GM21423 (cell line): Measurements from ENCODE around the gene FCGR1A.
"Not testable (repeated sequence)": the region's sequence is repeated elsewhere in the genome, so short reads cannot be mapped to it uniquely, and the experiment has no call there.

Experiments
- ATAC-seq: cut with Tn5 transposase; IDR thresholded peaks from one replicate; pipeline ENCODE4 v1.9.1; 2021; ENCODE audit warnings: mild to moderate bottlenecking, moderate library complexity; ENCODE audit not compliant: unreplicated experiment

Gene FCGR1A

DNA sequence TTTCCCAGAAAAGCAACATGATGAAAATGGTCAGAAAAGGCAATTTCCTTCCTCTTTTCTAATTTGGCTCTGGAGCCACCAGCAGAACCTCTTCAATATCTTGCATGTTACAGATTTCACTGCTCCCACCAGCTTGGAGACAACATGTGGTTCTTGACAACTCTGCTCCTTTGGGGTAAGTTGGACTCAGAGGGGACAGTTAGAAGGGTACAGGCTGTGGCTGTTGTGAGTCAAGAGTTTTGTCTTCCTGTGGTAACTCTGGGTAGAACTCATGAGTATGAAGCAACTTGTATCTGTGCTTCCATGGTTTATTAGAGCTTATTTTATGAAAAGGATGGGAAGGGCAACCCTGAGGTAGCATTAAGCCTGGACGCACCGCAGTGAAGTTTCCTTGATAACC is at the start of gene FCGR1A:
Gene FCGR1A, plus strand, starts transcription at position 95 of the 400 bp plus-strand sequence. Its CDS starts 50 bp downstream, at position 145.
- ATAC-seq: not testable (repeated sequence)

DNA sequence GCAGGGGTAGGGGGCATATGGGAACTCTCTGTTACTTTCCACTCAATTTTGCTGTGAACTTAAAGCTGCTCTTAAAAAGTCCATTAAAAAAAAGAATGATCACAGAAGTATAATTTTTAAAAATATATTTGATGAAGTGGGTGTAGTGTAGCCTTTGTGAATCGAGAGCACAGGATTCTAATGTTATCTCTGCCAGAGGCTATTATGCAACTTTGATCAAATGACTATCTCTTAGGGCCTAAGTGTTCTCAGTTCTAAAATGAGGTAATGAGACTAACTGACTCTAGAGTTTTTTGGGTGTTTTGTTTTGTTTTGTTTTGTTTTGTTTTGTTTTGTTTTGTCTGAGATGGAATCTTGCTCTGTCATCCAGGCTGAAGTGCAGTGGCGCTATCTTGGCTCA is 49.7 kb upstream of the FCGR1A start:
- ATAC-seq: not testable (repeated sequence)

DNA sequence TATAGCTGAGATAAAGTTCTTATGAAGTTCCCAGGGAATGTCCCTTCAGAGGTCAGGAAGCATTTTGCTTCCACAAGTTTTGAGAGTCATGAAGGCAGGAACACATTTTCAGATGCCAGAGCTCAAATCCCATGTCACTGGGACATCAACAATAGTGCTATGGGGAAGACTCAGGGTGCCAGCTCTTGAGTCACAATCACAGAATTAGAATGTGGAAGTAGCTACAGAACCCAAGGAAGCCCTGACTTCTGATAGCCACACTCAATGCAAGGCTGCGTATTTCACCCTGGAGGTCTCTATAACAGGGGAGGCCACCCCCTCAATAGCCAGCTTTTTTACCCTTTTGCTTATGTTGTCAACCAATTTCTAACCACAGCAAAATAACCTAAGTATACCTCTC is 47.8 kb upstream of the FCGR1A start:
- ATAC-seq: not testable (repeated sequence)

DNA sequence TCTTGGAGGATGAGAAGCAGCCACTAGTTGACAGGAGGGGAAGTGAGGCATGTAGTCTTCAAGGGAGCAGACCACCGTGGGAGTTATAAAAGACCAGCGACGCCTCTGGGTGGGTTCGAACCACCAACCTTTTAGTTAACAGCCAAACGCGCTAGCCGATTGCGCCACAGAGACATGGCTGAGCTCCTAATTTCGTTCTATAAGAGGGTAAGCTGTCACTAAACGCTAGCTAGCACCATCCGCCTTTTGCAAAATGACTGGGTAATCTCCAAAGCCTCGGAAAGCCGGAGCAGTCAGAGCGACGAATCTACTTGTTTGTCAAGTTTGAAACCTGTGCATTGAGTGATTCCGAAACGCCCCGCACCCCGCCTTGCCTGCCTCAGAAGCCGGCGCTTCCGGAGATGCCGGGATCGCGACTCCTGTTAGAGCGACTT is 42.3 kb upstream of the FCGR1A start:
- not testable (repeated sequence) for ATAC-seq

DNA sequence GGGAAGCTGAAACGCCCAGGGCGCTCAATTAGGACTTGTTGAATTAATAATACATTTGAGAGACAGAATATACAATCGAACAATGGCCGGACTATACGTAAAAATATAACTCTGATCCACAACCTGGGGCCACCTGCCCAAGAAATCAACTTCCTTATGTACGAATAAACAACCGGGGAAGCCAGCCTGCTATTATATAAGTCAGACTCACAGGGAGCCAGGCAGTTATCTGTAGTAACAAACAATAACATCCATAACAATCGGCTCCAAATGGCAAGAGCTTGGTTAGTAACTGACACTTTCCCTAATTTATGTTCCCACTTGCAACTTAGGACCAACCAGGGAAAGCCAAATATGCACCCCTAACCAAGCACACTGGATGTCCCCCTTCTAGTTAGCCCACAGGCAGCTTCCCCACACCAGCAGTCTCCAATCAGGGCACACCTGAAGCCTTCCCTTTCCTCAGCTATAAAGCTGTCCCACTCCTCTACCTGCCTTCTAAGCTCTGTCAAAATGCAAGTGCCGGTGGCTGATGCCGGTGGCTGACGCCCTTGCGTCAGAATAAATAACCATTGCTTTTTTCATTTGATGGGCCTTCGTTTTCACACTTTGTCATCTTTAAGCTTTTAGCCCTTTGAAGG is 41.8 kb upstream of the FCGR1A start:
- ATAC-seq: not testable (repeated sequence)

DNA sequence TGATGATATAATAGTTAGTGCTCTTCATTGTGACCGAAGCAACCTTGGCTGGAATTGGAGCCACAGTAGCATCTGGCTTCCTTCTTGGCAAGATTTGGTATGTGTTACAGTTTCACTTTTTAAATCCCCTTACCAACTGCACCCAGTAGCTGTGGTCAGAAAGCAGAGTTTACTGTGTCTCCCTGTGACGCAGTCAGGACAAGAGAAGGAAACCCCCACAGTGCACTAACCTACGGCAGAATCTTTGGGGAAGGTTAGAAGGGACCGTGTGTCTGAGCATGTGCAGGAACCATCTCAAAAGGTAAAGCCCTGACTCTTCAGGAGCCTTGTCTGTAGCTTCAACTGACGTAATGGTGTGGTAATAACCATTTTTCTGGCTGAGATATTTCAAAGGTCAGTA is 40.6 kb upstream of the FCGR1A start:
- ATAC-seq: not testable (repeated sequence)

DNA sequence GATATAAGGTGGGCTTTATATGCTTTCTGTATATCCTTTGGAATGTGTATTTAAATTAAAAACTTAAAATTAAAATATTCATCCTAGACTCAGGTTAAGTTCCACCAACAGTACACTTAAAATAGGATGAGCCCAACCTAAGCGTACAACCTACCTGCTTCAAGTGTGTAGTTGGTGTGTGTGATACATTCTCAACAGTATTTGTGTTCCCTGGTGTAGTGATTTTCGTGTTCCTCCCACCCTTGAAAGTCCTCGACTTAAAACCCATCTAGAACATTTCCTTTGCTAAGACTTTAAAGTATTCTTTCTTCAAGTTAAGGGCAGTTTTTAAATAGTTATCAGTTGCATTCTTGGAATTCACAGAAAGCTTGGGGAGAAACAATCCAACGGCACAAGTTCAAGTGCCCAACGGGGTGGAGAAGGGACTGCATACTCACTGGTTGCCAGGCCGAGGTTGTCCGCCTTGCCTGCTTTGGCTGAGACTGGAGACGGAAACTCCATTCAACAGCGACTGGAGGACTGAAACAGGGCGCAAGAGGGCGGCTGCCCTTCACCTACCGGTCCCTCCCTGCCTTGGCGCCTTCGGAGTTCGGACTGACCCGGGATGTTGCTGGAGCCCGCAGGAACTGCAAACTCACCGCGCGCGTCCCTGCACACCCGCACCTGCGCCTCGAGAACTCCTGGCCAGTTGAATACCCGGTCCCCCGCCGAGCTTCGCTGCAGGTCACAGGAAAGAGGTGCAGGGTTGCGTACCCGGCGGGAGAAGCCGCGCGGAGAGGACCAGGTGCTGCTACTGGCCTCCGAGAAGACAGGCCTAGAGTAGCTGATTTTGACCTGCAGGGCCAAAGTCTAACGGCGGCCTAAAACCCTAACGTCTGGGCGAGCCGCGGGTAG is 35.8 kb upstream of the FCGR1A start:
- not testable (repeated sequence) for ATAC-seq

DNA sequence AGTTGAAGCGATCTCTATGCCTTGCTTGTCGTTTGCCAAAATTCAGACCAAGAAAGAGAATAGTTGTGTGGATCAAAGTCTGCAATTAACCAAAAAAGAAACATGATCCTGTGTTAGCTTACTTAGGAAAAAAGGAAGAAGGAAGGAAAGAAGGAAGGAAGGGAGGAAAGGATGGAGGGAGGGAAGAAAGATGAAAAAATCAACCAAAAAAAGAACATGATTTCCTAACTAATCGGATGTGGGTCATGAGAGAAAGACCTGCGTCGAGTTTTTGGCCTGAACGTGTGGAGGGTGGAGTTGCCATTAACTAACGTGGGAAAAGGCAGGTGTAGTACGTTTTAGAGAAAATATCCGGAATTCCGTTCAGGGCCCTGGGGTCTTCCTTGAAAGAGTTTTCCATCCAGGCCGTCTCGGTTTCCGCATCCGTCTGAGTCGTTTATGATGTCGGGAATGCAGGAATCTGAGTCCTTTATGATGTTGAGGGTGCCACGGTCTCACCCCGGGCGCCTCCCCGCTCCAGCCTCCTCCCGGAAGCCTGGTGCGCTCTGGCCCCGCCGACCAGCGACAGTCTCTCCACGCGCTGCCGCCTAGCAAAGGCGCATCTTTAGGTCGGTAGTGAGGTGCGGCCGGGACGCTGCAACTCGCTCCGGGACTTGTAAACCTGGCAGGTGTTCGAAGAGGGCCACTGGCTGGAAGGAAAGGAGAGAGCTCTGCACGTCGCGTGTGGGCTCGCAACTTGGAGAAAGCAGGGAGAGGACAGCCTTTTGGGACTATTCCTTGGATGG is 34.9 kb upstream of the FCGR1A start:
- ATAC-seq: not testable (repeated sequence)

DNA sequence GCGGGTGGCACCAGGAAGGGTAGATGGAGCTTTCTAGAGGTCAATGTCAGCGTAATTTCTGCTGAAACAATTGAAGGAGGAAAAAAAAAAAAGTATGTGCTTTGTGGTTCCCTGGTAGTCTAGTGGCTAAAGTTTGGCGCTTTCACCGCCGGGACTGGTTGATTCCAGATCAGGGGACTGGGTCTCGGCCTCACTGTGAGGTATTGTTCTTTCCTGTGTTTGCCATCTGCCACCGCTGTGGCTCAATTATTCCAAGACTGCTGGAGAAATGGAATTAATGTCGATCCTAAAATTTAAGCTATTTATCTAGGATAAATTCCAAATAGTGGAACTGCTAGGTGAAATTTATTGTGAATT is 34.4 kb upstream of the FCGR1A start:
- not testable (repeated sequence) for ATAC-seq

DNA sequence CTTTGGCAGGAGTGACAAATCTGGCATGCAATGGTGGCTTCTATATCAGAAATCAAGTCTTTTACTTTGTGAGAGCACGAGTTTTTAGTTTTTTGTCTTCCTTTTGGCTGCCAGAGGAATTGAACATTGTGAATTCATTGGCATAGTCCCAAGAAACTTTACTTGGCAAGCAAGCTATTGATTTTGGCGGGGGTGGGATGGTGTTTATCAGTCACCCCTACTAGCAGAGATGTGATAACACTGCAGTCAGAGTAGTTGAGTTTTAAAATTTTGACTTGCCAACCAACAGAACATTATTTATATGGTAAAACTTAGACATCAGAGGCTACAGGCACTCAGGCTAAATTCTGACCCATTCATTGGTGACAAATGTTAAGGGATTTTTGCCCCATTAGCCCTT is 31.9 kb upstream of the FCGR1A start:
- not testable (repeated sequence) for ATAC-seq

DNA sequence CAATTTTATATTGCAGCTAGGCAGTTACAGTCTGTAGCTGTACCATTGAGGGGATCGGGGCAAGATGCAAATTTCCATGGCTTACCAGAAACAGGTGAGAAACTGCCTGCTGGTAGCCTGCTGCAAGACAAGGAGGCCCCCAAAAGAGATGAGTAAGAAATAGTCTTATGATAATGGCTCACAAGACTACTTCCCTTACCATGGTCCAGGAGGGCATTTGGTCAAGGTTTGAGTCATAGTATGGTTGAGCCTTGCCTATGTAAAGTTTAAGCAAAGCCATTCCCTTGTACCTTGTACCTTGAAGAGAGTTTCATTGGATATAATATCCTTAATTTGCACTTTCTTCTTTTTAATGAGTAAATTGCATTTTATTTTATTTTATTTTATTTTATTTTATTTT is 30.3 kb upstream of the FCGR1A start:
- not testable (repeated sequence) for ATAC-seq

DNA sequence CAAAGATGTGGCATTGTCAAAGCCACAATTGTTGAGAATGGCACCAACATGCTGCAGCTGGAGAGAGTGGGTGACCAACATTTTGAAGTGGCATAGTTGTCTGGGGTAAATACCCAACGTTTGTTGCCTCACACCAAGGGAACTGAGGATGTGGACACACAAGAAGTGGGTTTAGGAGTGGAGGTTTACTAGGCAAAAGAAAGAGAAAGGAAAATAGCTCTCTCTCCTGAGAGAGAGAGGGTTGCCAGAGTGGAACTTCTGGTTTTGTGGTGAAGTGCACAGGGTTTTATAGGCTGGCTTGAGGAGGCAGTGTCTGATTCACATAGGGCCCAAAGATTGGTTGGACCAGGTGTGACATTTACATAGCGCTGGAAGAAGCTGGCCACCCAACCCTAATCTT is 29.0 kb upstream of the FCGR1A start:
- ATAC-seq: not testable (repeated sequence)

DNA sequence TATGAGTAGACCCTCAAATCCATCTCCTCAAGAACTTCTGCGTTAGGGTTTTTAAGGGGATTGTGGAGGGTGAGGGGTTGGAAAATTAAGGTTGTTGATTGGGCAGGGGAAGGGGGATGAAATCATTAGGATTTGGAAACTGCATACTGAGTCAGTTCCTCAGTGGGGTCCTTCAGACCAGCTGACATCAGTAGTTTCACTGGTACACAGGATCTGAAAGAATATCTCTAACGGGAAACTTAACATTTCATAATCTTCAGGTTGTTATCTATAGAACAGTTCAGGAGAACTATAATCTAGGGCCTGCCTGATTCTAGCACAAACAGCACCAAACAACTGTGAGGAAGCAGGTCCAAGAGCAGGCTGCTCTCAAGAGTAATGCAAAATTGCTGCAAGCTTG is 27.2 kb upstream of the FCGR1A start:
- ATAC-seq: not testable (repeated sequence)

DNA sequence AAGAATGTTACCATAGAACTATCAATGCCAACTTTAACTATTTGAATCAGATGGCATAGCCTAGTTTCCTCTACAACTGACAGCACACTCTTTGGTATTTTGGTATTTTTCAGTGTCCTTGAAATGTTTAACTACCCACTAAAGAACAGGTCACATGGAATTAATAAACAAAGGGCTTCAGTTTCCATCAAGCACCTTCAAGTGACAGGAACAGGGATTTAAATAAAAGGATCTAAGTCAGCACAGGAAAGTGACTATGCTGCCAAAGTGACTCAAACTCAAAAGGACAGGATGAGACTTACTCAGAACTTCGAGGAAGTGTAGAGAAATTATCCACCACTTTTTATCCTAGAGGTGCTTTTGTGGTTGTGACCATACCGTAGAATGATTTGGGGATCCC is 20.2 kb upstream of the FCGR1A start:
- ATAC-seq: not testable (repeated sequence)

DNA sequence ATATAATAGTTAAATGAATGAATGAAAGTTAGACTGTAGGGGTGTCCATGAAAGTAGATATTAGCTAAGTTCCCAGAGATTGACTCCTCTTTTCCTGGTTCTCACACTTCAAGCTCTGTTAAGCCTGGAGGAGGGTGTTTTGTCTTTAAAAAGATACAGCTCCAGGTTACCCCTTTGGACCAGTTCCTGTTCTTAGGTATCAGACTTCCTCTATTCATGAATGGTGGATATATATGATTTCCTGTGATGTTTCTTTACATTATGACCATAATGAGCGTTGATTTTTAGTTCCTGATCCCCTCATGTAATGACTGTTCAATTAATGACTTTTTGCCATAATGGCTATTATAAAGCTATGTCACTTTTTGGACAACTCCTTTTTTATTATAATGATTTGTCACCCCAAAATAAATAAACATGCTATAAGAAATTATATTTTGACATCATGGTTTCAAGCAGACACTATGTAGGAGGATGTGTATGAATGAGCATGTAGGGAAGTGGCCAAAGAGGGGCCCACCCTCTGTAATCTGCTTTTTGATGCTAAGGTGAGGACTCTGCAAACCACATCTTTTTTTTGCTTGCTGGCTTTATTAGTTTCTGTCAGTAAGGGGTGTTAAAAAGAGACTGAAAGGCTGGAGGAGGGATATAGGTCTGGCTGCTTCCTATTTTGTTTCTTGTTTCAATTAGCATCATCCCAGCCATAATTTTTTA is 18.2 kb upstream of the FCGR1A start:
- not testable (repeated sequence) for ATAC-seq

DNA sequence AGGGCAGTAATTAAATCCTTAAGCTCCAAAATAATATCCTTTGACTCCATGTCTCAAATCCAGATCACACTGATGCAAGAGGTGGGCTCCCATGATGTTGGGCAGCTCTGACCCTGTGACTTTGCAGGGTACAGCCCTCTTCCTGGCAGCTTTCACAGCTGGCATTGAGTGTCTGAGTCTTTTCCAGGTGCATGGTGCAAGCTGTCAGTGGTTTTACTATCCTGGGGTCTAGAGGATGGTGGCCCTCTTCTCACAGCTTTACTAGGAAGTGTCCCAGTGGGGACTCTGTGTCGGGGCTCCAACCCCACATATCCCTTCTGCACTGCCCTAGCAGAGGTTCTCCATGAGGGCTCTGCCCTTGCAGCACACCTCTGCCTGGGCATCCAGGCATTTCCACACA is 16.3 kb upstream of the FCGR1A start:
- not testable (repeated sequence) for ATAC-seq

DNA sequence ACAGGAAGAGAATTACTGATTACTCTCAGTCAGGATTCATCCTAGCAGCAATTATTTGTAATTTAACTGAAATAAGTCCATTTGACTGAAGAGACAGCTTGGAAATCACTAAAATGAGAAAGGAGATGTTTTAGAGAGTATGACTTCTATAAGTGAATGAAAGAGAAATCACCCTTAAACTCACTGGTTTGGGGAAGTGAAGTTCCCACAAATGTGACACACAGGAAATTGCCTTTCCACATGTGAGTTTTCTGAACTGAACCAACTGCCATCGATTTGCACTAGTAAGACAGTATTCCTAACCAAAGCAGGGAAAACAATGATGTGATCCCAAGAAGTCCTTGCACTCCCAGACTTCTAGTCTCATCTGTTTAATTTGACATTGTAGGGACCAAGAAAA is 13.3 kb upstream of the FCGR1A start:
- not testable (repeated sequence) for ATAC-seq

DNA sequence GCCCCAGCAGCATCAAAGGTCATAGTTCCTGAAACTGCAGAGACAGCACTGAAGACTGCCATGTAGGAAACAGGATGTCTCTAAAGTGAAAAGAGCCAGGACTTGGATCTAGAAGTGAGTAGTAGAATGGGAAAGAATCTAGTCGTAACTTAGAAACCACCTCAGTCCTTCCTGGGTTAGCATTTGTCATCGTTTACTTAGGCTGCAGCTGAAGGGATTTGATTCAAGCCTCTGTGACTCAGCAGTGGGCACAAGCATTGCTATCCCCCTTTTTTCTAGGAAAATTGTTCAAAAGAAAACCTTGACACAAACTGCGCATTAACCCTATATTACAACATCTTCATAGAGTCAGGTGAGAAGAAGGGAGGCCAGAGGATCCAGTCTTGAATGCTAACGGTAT is 11.8 kb upstream of the FCGR1A start:
- not testable (repeated sequence) for ATAC-seq

DNA sequence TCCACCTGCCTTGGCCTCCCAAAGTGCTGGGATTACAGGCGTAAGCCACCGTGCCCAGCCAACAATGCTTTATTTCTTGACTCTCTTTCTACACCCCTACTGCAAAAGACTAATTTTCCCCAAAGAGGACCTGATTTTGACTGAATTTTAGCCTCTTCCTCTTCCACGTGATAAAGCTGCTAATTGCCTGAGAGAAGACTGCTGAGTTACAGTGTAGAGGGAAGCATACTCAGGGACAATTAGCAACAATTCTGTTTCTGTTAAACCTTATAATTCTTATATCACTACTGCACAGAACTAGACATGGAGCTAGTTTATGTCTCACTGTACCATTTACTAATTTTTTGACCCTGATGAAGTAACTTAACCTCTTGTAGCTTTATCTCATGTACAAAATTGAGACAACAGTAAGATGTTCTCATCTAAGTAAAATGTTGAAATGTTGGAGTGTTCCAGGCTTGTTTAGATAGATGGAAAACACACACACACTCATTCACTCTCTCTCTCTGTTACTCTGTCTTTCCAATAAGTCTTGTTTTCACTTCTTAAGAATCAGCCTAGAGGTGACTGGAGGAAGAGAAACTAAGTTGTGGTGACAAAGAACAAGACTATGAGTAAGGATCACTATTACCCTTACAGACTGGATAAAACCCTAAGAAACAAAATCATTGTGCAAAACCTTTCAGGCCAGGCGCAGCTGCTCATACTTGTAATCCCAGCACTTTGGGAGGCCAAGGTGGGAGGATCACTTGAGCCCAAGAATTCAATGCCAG is 10.7 kb upstream of the FCGR1A start:
- peak; percentile 92 for ATAC-seq
